CD4-positive, alpha-beta T cell (primary cell): ENCODE data around the gene ZBTB40. TPM values are rescaled to one million over a fixed set of nuclear protein-coding genes. Genes with fewer than 3 reads are reported as not detected.

Experiments used
- ATAC-seq: fragments of 200-7000 bp; cut with Tn5 transposase; one replicate; pipeline ENCODE4 v1.10.0; 2022; ENCODE audit warnings: mild to moderate bottlenecking; ENCODE audit not compliant: poor library complexity
- CTCF ChIA-PET: fragments of 350-600 bp; sonication (Branson Sonifier 250); formaldehyde crosslinking; loops from one replicate; lab custom pipeline; 2021; ENCODE audit warnings: antibody characterized with exemption, inconsistent platforms; lab: Charles Lee
- POLR2A ChIA-PET: fragments of 350-600 bp; sonication (Branson Sonifier 250); formaldehyde crosslinking; loops from one replicate; lab custom pipeline; 2021; ENCODE audit warnings: antibody characterized with exemption, inconsistent platforms; lab: Charles Lee
- DNase-seq, 14 experiments: peaks; one replicate each; pipeline ENCODE4 v3.0.0-alpha.2; 2013 to 2020; ENCODE audit warnings: mixed read lengths in 2 of 14
- H3K27ac ChIP-seq, 2 donors: one replicate each; pipeline versions ENCODE4 v1.5.1 to v1.7.0; 2013; ENCODE audit warnings: low read length in 2 of 2, low read depth in 1 of 2, mild to moderate bottlenecking in 1 of 2
- H3K27me3 ChIP-seq, 2 experiments: 1 replicate in 1 of 2; 2 replicates in 1 of 2; pipeline versions ENCODE4 v1.6.1 to v1.7.0; 2013; ENCODE audit warnings: low read length in 2 of 2, control low read depth in 1 of 2, mild to moderate bottlenecking in 1 of 2, moderate library complexity in 1 of 2; ENCODE audit not compliant: insufficient read depth in 2 of 2, control insufficient read depth in 1 of 2
- H3K36me3 ChIP-seq: one replicate; pipeline ENCODE4 v1.6.1; 2013; ENCODE audit warnings: low read length, control low read depth; ENCODE audit not compliant: insufficient read depth
- H3K4me1 ChIP-seq: one replicate; pipeline ENCODE4 v1.6.1; 2013; ENCODE audit warnings: low read length, control low read depth; ENCODE audit not compliant: insufficient read depth
- H3K4me3 ChIP-seq: one replicate; pipeline ENCODE4 v1.5.1; 2013; ENCODE audit warnings: mild to moderate bottlenecking, low read length, moderate library complexity
- H3K9me3 ChIP-seq, 2 experiments: 1 replicate in 1 of 2; 2 replicates in 1 of 2; pipeline versions ENCODE4 v1.6.1 to v1.7.0; 2013; ENCODE audit warnings: low read length in 2 of 2, mild to moderate bottlenecking in 2 of 2, control low read depth in 1 of 2, moderate library complexity in 1 of 2; ENCODE audit not compliant: control insufficient read depth in 1 of 2, insufficient read depth in 1 of 2
- H3K27ac Mint-ChIP-seq: one replicate; pipeline ENCODE4 v1.8.0; 2020; ENCODE audit warnings: mixed read lengths
- H3K27me3 Mint-ChIP-seq: one replicate; pipeline ENCODE4 v1.8.0; 2021; ENCODE audit warnings: mixed read lengths
- H3K36me3 Mint-ChIP-seq: one replicate; pipeline ENCODE4 v1.8.0; 2021; ENCODE audit warnings: low read depth, mixed read lengths
- H3K4me1 Mint-ChIP-seq: one replicate; pipeline ENCODE4 v1.8.0; 2021; ENCODE audit warnings: low read depth, mixed read lengths
- H3K4me3 Mint-ChIP-seq: one replicate; pipeline ENCODE4 v1.8.0; 2020; ENCODE audit warnings: mild to moderate bottlenecking, mixed read lengths
- H3K9me3 Mint-ChIP-seq: one replicate; pipeline ENCODE4 v1.8.0; 2020; ENCODE audit warnings: mixed read lengths
- CTCF ChIP-seq: fragments of 200-600 bp; IDR thresholded peaks from one replicate; pipeline ENCODE4 v1.8.0; 2022; ENCODE audit warnings: antibody characterized with exemption, mild to moderate bottlenecking
- intact Hi-C, 2 experiments: fragments of 100-400 bp; cut with DNase I in 1 of 2; cut with micrococcal nuclease in 1 of 2; formaldehyde crosslinking; loops; one replicate each; pipeline versions ENCODE4 v1.15.1 to v1.9.0; 2023 to 2025; cut with DNase I, micrococcal nuclease
- total RNA-seq, 174 experiments: library from RNA in 2 of 174; stranded (reverse) in 2 of 174; gene quantifications; one replicate each; pipeline ENCODE4 v1.2.3 and lab custom pipeline; 2021 to 2026

The ZBTB40 gene
- total RNA-seq, 2 experiments from 2014 or later, result 28.4 to 30.6 TPM

GRCh38 chr1:22491995-22492715, 40.5 kb downstream of the ZBTB40 start:
- ChIA-PET CTCF (interaction anchor here (1.5 kb wide), 1 partner anchor 12 kb away, joined by 5 read pairs; no protein-coding TSS in a partner anchor), POLR2A (no interaction called here)
- Mint-ChIP-seq H3K36me3 (peaks cover 69% of the 10 kb centered on the region), H3K9me3 (no peaks in the 10 kb centered on the region), H3K27me3 (no peaks in the 10 kb centered on the region), H3K4me1 (no peaks in the 10 kb centered on the region), H3K27ac (no peak overlapping the region), H3K4me3 (no peak overlapping the region)
- Histone ChIP-seq H3K9me3 (no peaks in the 10 kb centered on the region), H3K27ac (no peak overlapping the region), H3K4me1 (no peaks in the 10 kb centered on the region), H3K4me3 (no peak overlapping the region), H3K27me3 (no peaks in the 10 kb centered on the region), H3K36me3 (peaks cover 37% of the 10 kb centered on the region)
- ATAC-seq, result no peak
- DNase-seq, result no peak
- intact Hi-C loops, result no loop called here
- no peak for TF ChIP-seq CTCF

- POLR2A ChIA-PET, result no interaction called here
- Mint-ChIP-seq H3K27ac (no peak overlapping the region), H3K36me3 (peaks cover 84% of the 10 kb centered on the region), H3K4me3 (no peak overlapping the region), H3K4me1 (no peaks in the 10 kb centered on the region), H3K9me3 (no peaks in the 10 kb centered on the region), H3K27me3 (no peaks in the 10 kb centered on the region)
- no peaks in the 10 kb centered on the region for H3K27me3 ChIP-seq
- ATAC-seq (no peak), DNase-seq (no peak)
- H3K36me3 ChIP-seq, result peaks cover 42% of the 10 kb centered on the region
- TF ChIP-seq CTCF, result no peak
- intact Hi-C loops, result no loop called here
- no peak overlapping the region for H3K27ac ChIP-seq
- H3K9me3 ChIP-seq, result no peaks in the 10 kb centered on the region
- no peaks in the 10 kb centered on the region for H3K4me1 ChIP-seq
- CTCF ChIA-PET, result no interaction called here
- H3K4me3 ChIP-seq, result no peak overlapping the region
These were observed 42.5 kb downstream of the ZBTB40 start for GRCh38 chr1:22494144-22494543.

GRCh38 chr1:22494943-22495579, 43.4 kb downstream of the ZBTB40 start:
- intact Hi-C loops, result no loop called here
- no peak for TF ChIP-seq CTCF
- Histone ChIP-seq H3K27me3 (no peaks in the 10 kb centered on the region), H3K4me3 (no peak overlapping the region), H3K36me3 (peaks cover 39% of the 10 kb centered on the region), H3K9me3 (no peaks in the 10 kb centered on the region), H3K27ac (no peak overlapping the region), H3K4me1 (no peaks in the 10 kb centered on the region)
- ATAC-seq, result no peak
- ChIA-PET CTCF (no interaction called here), POLR2A (no interaction called here)
- Mint-ChIP-seq H3K36me3 (peaks cover 84% of the 10 kb centered on the region), H3K9me3 (no peaks in the 10 kb centered on the region), H3K4me3 (no peak overlapping the region), H3K27me3 (no peaks in the 10 kb centered on the region), H3K27ac (no peak overlapping the region), H3K4me1 (no peaks in the 10 kb centered on the region)
- no peak for DNase-seq
